NCI-H1105 (cell line): ENCODE data around the gene SGF29.
"Not testable (repeated sequence)": the region's sequence is repeated elsewhere in the genome, so short reads cannot be mapped to it uniquely, and the experiment has no call there.

ENCODE experiments used
- DNase-seq: peaks from one replicate; lab custom pipeline; 2025; lab: John Stamatoyannopoulos, UW

SGF29 gene

DNA sequence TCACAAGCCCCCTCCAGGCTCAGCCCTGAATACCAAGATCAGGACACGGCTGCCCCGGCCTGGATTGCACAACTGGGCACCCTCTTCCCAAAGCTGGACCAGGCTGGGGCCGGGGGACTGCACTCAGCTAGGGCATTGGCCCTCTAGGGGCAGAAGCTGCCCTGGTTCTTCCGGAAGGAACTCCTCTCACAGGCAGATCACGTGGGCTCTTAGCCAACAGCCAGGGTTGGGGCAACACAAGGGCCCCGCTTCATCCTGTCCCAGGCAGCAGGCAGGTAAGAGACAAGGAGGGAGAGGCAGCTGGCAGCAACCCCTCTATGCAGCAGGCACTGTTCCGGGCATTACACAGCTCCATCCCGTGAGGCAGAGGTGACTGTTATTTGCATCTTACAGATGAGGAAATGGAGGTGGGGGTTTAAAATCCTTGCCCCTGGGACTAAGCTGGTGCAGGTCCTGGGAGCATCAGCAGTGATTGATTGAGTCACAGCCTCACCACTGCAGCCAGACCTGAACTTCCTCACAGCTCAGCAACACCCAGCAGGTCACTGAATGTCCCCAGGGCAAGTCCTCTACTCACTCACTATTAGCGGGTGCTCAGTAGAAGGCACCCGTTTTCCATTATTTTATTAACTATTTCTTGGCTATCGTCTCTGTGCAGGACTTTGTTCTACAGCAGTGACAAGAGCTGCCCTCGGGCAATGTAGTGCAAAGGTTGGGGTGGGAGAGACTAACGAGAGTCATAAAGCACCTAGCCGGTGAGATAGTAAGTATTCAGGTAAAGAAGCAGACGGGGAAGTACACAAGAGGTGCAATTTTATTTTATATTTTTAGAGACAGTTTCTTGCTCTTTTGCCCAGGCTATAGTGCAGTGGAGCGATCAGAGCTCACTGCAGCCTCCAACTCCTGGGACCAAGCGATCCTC lies 58.9 kb downstream of the SGF29 start:
- not testable (repeated sequence) for DNase-seq

DNA sequence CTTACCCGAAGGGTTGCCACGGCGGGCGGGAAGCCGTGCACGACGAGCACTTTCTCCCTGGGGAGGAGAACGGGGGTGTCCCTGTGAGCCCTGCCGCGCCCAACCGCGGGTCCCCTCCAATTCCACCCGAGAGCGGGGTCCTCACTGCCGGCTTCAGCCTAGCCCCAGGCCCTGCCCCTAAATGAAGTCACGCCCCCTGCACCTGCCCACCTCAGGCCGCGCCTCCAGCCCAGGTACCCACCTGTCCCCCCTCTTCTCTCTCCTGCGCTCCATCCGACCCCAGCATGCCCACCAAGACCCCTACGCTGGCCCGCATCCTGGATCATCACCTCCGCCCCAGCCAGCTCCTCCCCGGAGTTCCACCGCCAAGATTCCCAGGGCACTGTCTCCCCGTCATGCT lies 60.2 kb downstream of the SGF29 start:
- not testable (repeated sequence) for DNase-seq

DNA sequence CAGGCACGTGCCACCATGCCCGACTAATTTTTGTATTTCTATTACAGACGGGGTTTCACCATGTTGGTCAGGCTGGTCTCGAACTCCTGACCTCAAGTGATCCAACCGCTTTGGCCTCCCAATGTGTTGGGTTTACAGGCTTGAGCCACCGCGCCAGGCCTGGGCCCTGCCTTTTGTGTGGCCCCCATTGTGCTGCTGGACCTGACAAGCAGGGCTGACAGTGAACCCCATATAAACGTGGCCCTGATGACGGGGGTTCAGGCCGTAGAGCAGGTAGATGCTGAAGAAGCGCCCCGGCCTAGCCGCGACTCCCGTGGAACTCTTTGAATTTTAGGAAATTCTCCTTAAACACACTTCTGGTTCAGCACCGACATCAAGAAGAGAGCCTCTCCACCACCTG lies 60.8 kb downstream of the SGF29 start:
- not testable (repeated sequence) for DNase-seq

DNA sequence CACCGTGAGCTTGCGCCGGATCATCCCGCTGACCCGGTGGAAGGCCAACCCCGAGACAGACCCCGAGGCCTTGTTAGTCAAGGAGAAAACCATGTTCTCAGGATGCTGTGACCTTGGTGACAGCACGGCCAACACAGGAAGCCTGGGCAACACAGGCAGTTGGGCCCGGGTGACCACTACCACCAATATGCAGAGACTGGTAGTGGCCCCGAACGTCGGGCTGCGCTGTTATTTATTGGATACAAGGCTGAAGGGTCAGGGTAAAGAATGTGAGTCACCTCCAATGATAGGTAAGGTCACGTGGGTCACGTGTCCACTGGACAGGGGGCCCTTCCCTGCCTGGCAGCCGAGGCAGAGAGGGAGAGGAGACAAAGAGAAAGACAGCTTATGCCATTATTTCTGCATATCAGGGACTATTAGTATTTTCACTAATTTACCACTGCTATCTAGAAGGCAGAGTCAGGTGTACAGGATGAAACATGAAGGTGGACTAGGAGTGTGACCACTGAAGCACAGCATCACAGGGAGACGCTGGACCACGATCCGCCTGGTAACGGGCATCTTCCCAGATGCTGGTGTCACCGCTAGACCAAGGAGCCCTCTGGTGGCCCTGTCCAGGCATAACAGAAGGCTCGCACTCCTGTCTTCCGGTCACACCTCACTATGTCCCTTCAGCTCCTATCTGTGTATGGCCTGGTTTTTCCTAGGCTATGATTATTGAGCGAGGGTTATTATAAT lies 61.9 kb downstream of the SGF29 start:
- peak; percentile 21 for DNase-seq

DNA sequence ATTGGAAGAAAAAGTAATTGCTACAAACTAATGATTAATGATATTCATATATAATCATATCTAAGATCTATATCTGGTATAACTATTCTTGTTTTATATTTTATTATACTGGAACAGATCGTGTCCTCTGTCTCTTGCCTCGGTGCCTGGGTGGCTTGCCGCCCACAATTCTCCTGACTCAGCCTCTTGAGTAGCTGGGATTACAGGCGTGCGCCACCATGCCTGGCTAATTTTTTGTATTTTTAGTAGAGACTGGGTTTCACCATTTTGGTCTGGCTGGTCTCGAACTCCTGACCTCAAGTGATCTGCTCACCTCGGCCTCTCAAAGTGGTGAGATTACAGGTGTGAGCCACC lies 62.5 kb downstream of the SGF29 start:
- DNase-seq: not testable (repeated sequence)

DNA sequence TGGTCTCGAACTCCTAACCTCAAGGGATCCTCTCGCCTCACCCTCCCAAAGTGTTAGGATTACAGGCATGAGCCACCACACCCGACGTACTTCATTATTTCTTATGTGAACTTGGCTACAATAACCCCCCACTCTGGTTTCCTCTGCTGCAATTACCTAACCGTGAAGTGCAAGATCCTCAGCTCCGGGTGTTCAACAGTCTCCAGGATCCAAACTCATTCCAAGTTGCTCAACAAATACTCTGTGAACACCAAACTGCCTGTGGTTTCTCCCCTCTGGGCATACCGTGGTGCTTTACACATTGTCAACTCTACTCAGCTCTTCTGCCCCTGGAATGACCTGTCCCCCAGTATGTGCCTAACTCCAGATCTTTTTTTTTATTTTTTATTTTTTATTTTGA lies 62.9 kb downstream of the SGF29 start:
- DNase-seq: no peak

DNA sequence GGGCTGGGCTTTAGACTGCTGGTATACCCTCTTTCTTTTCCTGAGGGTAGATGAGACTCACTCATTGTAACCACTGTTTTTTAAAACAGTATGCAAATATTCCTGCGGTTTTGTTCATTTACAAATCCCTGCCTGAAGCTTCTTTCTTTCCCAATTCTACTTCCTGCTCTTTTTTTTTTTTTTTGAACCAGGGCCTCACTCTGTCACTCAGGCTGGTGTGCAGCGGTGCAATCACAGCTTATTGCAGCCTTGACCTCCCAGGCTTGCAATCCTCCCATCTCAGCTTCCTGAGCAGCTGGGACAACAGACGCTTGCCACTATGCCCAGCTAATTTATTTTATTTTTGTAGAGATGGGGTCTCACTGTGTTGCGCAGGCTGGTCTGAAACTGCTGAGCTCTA lies 64.2 kb downstream of the SGF29 start:
- no peak for DNase-seq

DNA sequence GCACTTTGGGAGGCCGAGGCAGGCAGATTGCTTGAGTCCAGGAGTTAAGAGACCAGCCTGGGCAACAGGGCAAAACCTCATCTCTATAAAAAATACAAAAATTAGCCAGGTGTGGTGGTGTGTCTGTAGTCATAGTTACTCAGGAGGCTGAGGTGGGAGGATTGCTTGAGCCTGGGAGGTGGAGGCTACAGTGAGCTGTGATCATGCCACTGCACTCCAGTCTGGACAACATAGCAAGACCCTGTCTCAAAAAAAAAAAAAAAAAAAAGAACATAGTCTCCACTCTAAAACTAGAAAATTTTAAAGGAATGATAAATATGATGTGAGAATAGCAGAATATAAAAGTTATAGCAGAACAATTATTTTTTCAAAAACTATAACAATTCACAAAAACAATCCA lies 66.6 kb downstream of the SGF29 start:
- not testable (repeated sequence) for DNase-seq

DNA sequence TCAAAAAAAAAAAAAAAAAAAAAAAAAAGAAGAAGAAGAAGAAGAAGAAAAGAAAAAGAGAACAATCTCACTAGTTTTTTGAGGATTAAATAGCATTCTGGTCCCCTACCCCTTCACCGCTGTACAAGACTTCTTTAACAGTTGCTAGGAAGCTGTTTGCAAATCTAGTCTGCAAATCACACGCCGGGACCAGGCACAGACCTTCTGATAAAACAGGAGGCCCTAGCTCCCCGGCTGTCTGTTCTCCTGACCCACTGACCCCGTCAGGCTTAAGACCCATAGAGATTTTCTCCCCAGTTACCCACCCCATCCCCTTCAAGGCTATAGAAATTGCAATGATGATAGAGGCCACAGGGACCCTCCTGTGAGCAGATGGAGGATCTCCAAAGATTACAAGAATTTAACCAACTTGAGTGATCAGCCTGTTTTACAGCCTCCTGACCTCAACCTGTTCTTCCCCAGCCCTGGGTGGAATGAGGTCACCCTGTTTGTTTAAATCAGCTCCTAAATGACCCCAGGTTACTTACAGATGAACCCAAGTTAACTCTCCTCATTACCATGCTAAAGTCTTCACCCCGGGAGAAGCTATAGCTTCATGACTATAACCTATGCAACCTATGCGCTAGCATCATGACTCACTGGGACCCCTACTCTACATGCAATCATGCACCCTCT lies 67.9 kb downstream of the SGF29 start:
- DNase-seq: no peak

DNA sequence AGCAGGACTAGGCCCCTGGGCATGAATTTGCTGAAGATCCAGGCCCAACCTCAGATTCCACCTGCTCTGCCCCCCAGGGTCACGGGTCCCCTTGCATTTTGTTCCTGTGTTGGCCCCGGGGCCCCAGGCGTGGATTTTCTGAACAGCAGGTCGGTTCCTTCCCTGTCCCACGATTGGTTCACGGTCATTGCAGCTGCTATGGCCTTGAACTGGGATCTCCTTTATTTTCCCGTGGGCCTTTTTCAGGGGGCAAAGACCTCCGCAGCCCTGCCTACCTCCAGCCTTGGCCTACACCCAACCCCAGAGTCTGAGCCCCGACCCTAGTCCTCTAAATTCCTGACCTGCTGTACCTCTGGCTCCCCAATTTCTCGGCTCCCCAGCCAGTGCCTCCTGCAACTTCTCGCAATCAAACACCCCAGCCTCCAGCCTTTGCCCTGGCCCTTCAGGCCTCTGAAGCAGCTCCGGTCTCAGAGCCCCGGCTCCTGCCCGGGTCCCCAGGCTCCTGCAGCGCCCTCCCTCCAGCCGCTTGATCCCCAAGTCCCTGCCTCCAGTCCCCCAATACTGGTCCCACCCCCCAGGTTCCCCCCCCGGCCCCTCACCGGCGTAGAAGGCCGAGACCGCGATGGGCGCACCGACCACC lies 68.9 kb downstream of the SGF29 start:
- DNase-seq: not testable (repeated sequence)

DNA sequence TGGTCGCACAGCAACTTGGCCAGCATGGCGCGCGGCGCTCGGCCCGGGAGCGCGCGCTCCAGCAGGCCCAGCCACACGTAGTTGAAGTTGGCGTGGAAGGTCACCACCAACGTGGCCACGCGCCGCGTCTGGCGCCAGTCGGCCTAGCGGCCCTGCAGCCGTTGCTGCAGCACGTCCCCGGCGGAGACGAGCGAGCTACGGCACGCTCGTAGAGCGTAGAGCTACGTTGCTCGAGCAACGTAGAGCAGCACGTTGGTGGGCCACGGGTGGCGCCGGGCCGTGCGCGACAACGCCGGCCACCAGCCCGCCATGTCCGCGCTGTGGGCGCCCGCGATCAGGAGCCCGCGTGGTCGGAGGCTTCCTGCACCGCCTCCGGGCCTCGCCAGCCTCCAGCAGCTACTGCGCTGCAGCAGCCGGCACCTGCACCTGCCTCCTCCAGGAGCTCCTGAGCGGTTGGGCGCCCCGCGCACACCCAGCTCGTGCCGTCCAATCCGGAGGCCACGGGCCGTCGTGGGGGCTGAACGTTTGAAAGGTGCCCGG lies 69.5 kb downstream of the SGF29 start:
- peak; percentile 82 for DNase-seq

DNA sequence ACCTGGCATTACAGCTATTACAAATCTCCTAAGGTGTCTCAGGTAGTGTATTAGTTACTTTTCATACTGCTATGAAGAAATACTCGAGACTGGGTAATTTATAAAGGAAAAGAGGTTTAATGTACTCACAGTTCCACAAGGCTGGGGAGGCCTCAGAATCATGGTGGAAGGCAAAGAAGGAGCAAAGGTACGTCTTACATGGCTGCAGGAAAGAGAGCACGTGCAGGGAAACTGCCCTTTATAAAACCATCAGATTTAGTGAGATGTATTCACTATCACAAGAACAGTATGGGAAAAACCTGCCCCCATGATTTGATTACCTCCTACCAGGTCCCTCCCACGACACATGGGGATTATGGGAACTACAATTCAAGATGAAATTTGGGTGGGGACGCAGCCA lies 77.2 kb downstream of the SGF29 start:
- not testable (repeated sequence) for DNase-seq

DNA sequence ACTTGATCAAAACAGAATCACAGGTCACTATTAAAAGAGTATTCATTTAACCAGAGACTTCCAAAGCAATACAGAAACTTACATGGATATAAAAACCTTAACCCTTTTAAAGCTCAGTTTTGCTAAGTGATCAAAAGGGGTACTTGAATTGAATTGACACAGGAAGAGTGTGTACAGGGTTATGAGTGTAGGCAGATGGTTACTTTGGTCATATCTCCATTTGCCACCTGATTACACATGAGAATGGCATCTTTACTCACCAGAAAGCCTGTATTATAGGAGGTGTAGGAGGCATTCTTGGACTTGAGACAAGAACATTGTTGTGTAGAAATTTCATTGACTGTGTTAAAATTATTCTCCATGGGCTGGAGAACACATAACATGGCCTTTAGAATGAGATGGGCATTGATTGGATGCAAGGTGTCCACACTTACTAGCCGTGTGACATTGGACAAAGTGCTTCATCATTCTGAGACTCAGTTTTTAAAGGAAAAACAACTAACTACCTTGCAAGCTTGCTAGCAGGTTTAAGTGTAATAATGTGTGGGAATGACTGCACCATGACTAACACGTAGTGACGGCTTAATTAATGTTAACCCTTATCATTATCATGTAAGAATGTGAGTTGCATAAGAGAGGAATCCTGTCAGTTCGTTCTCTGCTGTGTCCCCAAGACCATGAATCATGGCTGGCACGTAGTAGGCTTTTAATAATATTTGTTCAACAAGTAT lies 82.5 kb downstream of the SGF29 start:
- DNase-seq: not testable (repeated sequence)

DNA sequence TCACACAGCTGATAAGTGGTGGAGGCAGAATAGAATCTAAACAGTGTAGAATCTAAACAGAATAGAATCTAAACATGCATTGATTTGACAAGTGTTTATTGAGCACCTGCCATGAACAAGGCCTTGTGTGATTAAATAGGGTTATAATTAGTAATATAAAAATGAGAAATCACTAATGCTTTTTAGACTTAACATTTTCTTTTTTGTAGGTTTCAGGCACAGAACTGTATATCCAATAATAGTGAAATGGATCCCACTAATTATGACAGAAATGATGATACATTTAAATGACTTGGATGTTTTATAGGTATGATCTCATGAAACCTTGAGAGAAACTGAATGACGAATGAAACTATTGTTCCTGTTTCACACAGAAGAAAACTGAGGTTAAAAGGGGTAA lies 84.0 kb downstream of the SGF29 start, which contains the start of gene NPIPB8:
Gene NPIPB8 (plus strand): TSS at position 301 of the 400 bp plus-strand sequence. CDS start 296 bp downstream, outside the sequence.
- not testable (repeated sequence) for DNase-seq

DNA sequence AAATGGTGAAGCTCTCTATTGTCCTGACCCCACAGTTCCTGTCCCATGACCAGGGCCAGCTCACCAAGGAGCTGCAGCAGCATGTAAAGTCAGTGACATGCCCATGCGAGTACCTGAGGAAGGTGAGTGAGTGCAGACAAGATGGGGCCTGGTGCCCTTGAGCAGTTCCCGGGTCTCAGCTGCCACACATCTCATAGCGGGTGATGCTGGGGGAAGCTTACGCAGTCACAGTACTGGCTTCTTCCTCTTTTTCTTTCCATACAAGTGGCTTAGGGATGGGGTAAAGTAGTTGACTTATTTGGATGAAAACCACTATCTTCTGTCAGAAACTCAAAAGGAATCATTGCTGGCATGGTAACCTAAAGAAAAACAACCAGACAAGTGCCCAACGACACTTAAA lies 84.6 kb downstream of the SGF29 start:
- DNase-seq: not testable (repeated sequence)

DNA sequence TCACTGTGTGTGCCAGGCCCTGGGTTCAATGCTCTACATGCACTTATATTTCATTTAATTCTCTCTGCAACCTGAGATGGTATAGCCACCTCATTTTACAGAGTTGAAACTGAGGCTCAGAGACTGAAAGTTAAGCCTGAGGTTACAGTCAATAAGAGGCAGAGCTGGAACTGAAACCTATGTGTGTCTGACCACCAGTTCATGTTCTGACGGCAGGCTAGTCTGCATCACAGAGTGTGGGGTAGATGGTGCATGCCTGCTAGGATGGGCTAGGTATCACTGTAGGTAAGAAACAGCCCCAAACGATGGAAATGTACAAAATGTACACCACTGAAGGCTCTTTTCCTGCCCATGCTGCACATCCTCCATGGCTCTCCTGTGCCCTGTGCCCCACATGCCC lies 86.2 kb downstream of the SGF29 start:
- not testable (repeated sequence) for DNase-seq
